ENCODE measurements around the gene RAB29.

DNA sequence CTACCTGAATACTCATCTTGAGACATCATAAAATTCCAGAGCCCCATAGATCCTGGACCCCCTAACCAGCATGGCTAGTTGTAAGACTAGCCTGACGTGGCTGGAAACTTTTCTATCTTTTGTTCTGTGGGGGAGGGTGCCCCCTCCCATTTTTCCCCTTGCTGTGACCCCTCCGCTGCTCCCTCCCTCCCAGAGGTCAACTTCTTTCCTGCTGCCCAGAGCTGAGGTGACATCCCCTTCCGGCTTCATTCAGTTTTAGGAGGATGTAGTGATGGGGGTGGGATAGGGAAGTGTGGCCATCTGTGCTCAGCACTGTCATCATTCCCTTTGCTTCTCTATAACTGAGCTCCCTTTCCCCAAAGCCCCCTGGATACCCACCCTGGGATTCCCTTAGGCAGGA, 42.1 kb upstream of the RAB29 start:
- TF ChIP-seq, protein P1, sequence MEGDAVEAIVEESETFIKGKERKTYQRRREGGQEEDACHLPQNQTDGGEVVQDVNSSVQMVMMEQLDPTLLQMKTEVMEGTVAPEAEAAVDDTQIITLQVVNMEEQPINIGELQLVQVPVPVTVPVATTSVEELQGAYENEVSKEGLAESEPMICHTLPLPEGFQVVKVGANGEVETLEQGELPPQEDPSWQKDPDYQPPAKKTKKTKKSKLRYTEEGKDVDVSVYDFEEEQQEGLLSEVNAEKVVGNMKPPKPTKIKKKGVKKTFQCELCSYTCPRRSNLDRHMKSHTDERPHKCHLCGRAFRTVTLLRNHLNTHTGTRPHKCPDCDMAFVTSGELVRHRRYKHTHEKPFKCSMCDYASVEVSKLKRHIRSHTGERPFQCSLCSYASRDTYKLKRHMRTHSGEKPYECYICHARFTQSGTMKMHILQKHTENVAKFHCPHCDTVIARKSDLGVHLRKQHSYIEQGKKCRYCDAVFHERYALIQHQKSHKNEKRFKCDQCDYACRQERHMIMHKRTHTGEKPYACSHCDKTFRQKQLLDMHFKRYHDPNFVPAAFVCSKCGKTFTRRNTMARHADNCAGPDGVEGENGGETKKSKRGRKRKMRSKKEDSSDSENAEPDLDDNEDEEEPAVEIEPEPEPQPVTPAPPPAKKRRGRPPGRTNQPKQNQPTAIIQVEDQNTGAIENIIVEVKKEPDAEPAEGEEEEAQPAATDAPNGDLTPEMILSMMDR (IDR thresholded peaks at IDR 0.05) = no peak
- no peak for TF ChIP-seq POLR2A (IDR thresholded peaks at IDR 0.05)
